Chondrocyte (in vitro differentiated cells): Measurements from ENCODE around the gene TYROBP. TPM values are rescaled to one million over a fixed set of nuclear protein-coding genes. Genes with fewer than 3 reads are reported as not detected.
"Not testable (repeated sequence)": the region's sequence is repeated elsewhere in the genome, so short reads cannot be mapped to it uniquely, and the experiment has no call there.

Source experiments
- DNase-seq: peaks from one replicate; pipeline ENCODE4 v3.0.0; 2021; ENCODE audit warnings: mixed read lengths, low spot score
- H3K27ac Mint-ChIP-seq: one replicate; pipeline ENCODE4 v1.8.0; 2021; ENCODE audit warnings: mild to moderate bottlenecking, moderate library complexity, mixed read lengths; ENCODE audit not compliant: unreplicated experiment
- H3K27me3 Mint-ChIP-seq: 2 replicates; pipeline ENCODE4 v1.8.0; 2021; ENCODE audit warnings: low read depth, mixed read lengths
- H3K36me3 Mint-ChIP-seq: 2 replicates; pipeline ENCODE4 v1.8.0; 2021; ENCODE audit warnings: low read depth, mixed read lengths
- H3K4me1 Mint-ChIP-seq: 2 replicates; pipeline ENCODE4 v1.8.0; 2021; ENCODE audit warnings: low read depth, mild to moderate bottlenecking, mixed read lengths
- H3K4me3 Mint-ChIP-seq: one replicate; pipeline ENCODE4 v1.8.0; 2021; ENCODE audit warnings: mild to moderate bottlenecking, moderate library complexity, mixed read lengths; ENCODE audit not compliant: unreplicated experiment
- H3K9me3 Mint-ChIP-seq: 2 replicates; pipeline ENCODE4 v1.8.0; 2021; ENCODE audit warnings: low read depth, mixed read lengths
- total RNA-seq: library from RNA; stranded (reverse); gene quantifications from 3 replicates; pipeline ENCODE4 v1.2.1, GENCODE V29; 2021
- TF ChIP-seq, protein P1 (sequence below): fragments of 200-600 bp; sonication (generic); IDR thresholded peaks from 2 replicates; pipeline ENCODE4 v1.5.0; 2021; ENCODE audit warnings: antibody characterized with exemption, mild to moderate bottlenecking, moderate library complexity

The TYROBP gene
- total RNA-seq, 1 donor from 2014 or later = not detected

DNA sequence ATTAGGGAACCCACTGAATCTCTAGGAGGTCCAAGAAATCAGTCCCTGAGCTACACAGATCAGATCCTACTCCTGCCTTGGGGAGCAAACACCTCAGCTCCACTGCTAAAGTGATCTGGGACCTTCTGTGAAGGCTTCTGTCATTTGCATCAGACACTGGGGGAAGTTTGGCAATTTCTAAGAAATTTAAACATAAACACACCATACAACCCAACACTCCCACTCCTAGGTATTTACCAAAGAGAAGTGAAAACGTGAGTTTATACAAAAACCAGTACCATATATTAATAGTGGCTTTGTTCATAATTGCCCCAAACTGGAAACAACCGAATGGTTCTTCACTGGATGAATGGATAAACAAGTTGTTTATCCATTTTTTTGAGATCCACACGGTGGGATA, 7.3 kb upstream of the TYROBP start:
- Mint-ChIP-seq H3K9me3 (no peaks in the 10 kb centered on the region), H3K4me1 (peaks cover 6% of the 10 kb centered on the region), H3K27ac (no peak overlapping the region), H3K27me3 (peaks cover 6% of the 10 kb centered on the region), H3K4me3 (no peak overlapping the region), H3K36me3 (no peaks in the 10 kb centered on the region)
- TF ChIP-seq, protein P1, sequence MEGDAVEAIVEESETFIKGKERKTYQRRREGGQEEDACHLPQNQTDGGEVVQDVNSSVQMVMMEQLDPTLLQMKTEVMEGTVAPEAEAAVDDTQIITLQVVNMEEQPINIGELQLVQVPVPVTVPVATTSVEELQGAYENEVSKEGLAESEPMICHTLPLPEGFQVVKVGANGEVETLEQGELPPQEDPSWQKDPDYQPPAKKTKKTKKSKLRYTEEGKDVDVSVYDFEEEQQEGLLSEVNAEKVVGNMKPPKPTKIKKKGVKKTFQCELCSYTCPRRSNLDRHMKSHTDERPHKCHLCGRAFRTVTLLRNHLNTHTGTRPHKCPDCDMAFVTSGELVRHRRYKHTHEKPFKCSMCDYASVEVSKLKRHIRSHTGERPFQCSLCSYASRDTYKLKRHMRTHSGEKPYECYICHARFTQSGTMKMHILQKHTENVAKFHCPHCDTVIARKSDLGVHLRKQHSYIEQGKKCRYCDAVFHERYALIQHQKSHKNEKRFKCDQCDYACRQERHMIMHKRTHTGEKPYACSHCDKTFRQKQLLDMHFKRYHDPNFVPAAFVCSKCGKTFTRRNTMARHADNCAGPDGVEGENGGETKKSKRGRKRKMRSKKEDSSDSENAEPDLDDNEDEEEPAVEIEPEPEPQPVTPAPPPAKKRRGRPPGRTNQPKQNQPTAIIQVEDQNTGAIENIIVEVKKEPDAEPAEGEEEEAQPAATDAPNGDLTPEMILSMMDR = no peak
- no peak for DNase-seq

DNA sequence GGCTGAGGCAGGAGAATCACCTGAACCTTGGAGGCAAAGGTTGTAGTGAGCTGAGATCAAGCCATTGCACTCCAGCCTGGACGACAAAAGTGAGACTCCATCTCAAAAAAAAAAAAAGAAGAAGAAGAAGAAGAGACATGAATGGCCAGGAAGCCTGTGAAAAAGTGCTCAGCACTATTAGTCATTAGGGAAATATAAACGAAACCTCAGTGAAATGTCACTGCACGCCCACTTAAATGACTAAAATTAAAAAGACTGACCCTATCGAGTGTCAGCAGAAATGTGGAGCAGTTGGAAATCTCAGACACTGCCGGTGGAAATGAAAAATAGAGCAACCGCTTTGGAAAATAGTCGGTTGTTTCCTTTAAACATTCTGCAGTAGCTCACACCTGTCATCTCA, 5.5 kb upstream of the TYROBP start:
- TF ChIP-seq, protein P1 = no peak
- peaks cover 6% of the 10 kb centered on the region for H3K27me3 Mint-ChIP-seq
- H3K27ac Mint-ChIP-seq = peak overlapping the region; percentile 70
- peaks cover 6% of the 10 kb centered on the region for H3K4me1 Mint-ChIP-seq
- no peak overlapping the region for H3K4me3 Mint-ChIP-seq
- no peaks in the 10 kb centered on the region for H3K36me3 Mint-ChIP-seq
- H3K9me3 Mint-ChIP-seq = no peaks in the 10 kb centered on the region
- no peak for DNase-seq

DNA sequence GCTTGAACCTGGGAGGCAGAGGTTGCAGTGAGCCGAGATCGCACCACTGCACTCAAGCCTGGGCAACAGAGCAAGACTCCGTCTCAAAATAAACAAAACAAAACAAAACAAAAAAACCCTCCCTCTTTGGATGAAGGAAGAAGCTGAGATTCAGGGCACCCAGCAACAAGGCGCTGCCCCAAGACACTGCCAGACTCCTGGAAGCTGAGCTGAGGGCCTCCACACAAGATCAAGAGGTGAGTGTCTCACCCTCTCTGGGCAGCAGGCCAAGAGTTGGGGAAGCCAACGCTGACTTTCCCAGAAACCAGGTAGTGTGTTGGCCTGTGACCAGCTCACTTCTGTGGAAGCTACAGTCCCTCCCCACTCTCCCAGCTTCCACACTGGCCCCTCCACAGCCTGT, 3.7 kb upstream of the TYROBP start:
- TF ChIP-seq, protein P1 = no peak
- no peak overlapping the region for H3K4me3 Mint-ChIP-seq
- H3K9me3 Mint-ChIP-seq = no peaks in the 10 kb centered on the region
- peaks cover 6% of the 10 kb centered on the region for H3K4me1 Mint-ChIP-seq
- no peak overlapping the region for H3K27ac Mint-ChIP-seq
- no peak for DNase-seq
- no peaks in the 10 kb centered on the region for H3K36me3 Mint-ChIP-seq
- H3K27me3 Mint-ChIP-seq = peaks cover 2% of the 10 kb centered on the region

DNA sequence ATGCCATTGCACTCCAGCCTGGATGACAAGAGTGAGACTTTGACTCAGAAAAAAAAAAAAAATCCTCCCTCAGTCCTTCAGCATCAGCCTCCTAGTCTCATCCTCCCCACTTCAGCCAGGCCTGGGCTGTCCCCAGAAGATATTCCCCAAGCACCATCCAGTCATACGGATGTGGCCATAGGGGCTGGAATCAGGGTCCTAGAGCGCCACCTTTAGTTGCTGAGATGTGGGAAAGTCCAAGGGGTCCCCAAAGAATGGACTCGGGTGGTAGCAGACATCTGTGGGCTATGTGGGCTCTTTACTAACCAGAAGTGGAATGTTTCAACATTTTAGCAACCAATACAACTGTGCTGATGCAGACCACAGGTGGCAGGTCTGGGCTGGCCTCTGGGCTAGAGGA, 3.1 kb upstream of the TYROBP start:
- Mint-ChIP-seq H3K27ac (no peak overlapping the region), H3K27me3 (peaks cover 2% of the 10 kb centered on the region), H3K4me1 (peaks cover 6% of the 10 kb centered on the region), H3K9me3 (no peaks in the 10 kb centered on the region), H3K4me3 (no peak overlapping the region), H3K36me3 (no peaks in the 10 kb centered on the region)
- TF ChIP-seq, protein P1 = no peak
- DNase-seq = no peak

DNA sequence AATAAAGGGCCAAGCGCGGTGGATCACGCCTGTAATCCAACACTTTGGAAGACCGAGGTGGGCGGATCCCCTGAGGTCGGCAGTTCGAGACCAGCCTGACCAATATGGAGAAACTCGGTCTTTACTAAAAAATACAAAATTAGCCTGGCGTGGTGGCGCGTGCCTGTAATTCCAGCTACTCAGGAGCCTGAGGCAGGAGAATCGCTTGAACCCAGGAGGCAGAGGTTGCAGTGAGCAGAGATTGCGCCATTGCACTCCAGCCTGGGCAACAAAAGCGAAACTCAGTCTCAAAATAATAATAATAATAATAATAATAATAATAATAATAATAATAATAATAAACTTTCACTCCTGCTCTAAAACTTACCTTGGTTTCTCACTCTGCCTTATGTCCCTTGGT, 2.3 kb upstream of the TYROBP start:
- H3K4me1 Mint-ChIP-seq, DNase-seq, H3K4me3 Mint-ChIP-seq, H3K27ac Mint-ChIP-seq, H3K36me3 Mint-ChIP-seq, H3K27me3 Mint-ChIP-seq, H3K9me3 Mint-ChIP-seq: not testable (repeated sequence)

DNA sequence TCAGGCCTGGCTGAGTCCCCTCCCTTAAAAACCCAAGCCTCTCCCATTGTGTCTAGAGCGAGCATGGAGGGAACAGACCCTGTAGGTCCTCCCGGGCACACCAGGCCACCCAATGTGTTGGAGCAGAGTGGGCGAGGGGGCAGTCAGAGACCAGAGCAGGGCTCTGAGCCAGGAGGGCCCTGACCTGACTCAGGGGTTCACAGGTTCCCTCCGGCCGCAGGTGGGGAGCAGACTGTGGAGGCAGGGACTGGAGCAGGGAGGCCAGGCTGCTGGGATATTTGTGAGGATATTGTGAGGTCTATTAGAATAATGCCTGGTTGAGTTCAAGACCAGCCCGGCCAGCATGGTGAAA, 1.6 kb upstream of the TYROBP start:
- H3K27ac Mint-ChIP-seq = no peak overlapping the region

More for the DNA sequence above, 1.6 kb upstream of the TYROBP start:
- Mint-ChIP-seq H3K36me3 (no peaks in the 10 kb centered on the region), H3K4me3 (no peak overlapping the region), H3K27me3 (no peaks in the 10 kb centered on the region), H3K9me3 (no peaks in the 10 kb centered on the region), H3K4me1 (peaks cover 6% of the 10 kb centered on the region)
- TF ChIP-seq, protein P1 = no peak
- DNase-seq = no peak
